Astrocyte of the cerebellum (primary cell): ENCODE measurements around the gene RCE1.

ENCODE experiments used
- DNase-seq: peaks from one replicate; pipeline ENCODE4 v3.0.0-alpha.2; 2011; ENCODE audit warnings: low read depth
- H3K4me3 ChIP-seq: 2 replicates; pipeline ENCODE4 v1.5.1; 2011; ENCODE audit warnings: mild to moderate bottlenecking, low read depth, low read length, moderate library complexity
- CTCF ChIP-seq: IDR thresholded peaks from 2 replicates; pipeline ENCODE4 v1.5.1; 2012; ENCODE audit warnings: low read length, low read depth, moderate library complexity, mild to moderate bottlenecking; ENCODE audit errors: missing control alignments
- in situ Hi-C: cut with HindIII; loops from 2 replicates; pipeline ENCODE4 v1.10.0; 2017; ENCODE audit warnings: low sequenced_read_pairs

Gene RCE1

GRCh38 chr11:66849501-66850234, 6.4 kb downstream of the RCE1 start:
- no peak for TF ChIP-seq CTCF
- in situ Hi-C loops = no loop called here
- DNase-seq = no peak
- H3K4me3 ChIP-seq = no peak overlapping the region

GRCh38 chr11:66850235-66850587, 7.0 kb downstream of the RCE1 start:
- TF ChIP-seq CTCF = no peak
- in situ Hi-C loops = no loop called here
- H3K4me3 ChIP-seq = no peak overlapping the region
- DNase-seq = no peak

GRCh38 chr11:66850588-66851238, 7.5 kb downstream of the RCE1 start:
- no peak for DNase-seq
- in situ Hi-C loops = no loop called here
- H3K4me3 ChIP-seq = no peak overlapping the region
- TF ChIP-seq CTCF = no peak

- in situ Hi-C loops = no loop called here
- H3K4me3 ChIP-seq = no peak overlapping the region
- TF ChIP-seq CTCF = no peak
- DNase-seq = no peak
These were observed 8.0 kb downstream of the RCE1 start for GRCh38 chr11:66851239-66851596.

GRCh38 chr11:66851698-66852465, 8.6 kb downstream of the RCE1 start:
- no peak overlapping the region for H3K4me3 ChIP-seq
- in situ Hi-C loops = no loop called here
- DNase-seq = no peak
- TF ChIP-seq CTCF = no peak

GRCh38 chr11:66852466-66853241, 9.4 kb downstream of the RCE1 start:
- in situ Hi-C loops = no loop called here
- no peak for TF ChIP-seq CTCF

More at GRCh38 chr11:66852466-66853241, 9.4 kb downstream of the RCE1 start:
- no peak for DNase-seq
- no peak overlapping the region for H3K4me3 ChIP-seq
